ENCODE data around the gene COL1A2.

GRCh38 chr7:94431176-94431575 lies 36.5 kb downstream of the COL1A2 start:
- no peak for TF ChIP-seq RXRA (IDR thresholded peaks at IDR 0.05; ENCODE audit: insufficient read depth, low read depth, low read length)
- TF ChIP-seq POLR2A (IDR thresholded peaks at IDR 0.05; ENCODE audit: control extremely low read depth in 1 of 2, low read depth in 2 of 2, low read length in 2 of 2), result no peak
